ENCODE results near the gene LGMN.
"Not testable (repeated sequence)": the region's sequence is repeated elsewhere in the genome, so short reads cannot be mapped to it uniquely, and the experiment has no call there.

DNA sequence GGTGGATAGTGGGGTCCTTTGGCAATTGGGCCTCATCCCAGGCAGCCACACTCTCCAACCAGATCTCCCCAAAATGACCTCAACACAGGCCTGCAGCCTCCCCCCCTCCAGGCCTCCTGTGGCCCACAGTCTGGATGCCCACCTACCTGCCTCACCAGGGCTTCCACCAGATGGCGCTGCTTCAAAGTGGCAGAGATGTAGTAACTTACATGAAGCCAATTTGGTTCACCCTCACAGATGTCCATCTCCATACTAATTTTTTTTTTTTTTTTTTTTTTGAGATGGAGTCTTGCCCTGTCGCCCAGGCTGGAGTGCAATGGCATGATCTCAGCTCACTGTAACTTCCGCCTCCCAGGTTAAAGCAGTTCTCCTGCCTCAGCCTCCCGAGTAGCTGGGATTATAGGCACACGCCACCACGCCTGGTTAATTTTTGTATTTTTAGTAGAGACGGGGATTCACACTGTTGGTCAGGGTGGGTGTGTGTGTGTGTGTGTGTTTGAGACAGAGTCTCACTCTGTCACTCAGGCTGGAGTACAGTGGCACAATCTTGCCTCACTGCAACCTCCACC lies 33.6 kb downstream of the LGMN start:
- TF ChIP-seq YY1 (IDR thresholded peaks at IDR 0.05; ENCODE audit: insufficient read depth, insufficient read length); SUZ12 (IDR thresholded peaks at IDR 0.05; ENCODE audit: extremely low read depth, insufficient read depth, insufficient read length); ZNF274 (IDR thresholded peaks at IDR 0.05; ENCODE audit: low read depth, low read length): not testable (repeated sequence)

Data from NT2/D1 (cell line).